HUES48 (cell line): ENCODE measurements around the gene GARS1.

Experiments used
- H3K27ac ChIP-seq: one replicate; pipeline ENCODE4 v1.7.0; 2013; ENCODE audit warnings: low read depth, low read length, inconsistent platforms
- H3K27me3 ChIP-seq: 2 replicates; pipeline ENCODE4 v1.6.1; 2013; ENCODE audit warnings: mild to moderate bottlenecking, low read length; ENCODE audit not compliant: control insufficient read depth, insufficient read depth
- H3K36me3 ChIP-seq: 2 replicates; pipeline ENCODE4 v1.6.1; 2013; ENCODE audit warnings: low read length; ENCODE audit not compliant: control insufficient read depth, insufficient read depth
- H3K4me1 ChIP-seq: 2 replicates; pipeline ENCODE4 v1.6.1; 2013; ENCODE audit warnings: mild to moderate bottlenecking, low read length; ENCODE audit not compliant: control insufficient read depth, insufficient read depth
- H3K4me3 ChIP-seq: 2 replicates; pipeline ENCODE4 v1.5.1; 2013; ENCODE audit warnings: mild to moderate bottlenecking, low read depth, low read length
- H3K9ac ChIP-seq: 2 replicates; pipeline ENCODE4 v1.6.1; 2013; ENCODE audit warnings: mild to moderate bottlenecking, low read depth, low read length, moderate library complexity
- H3K9me3 ChIP-seq: 2 replicates; pipeline ENCODE4 v1.6.1; 2013; ENCODE audit warnings: low read length; ENCODE audit not compliant: control insufficient read depth, insufficient read depth

GARS1 gene

GRCh38 chr7:30647589-30648364 is 53.1 kb downstream of the GARS1 start:
- H3K9ac ChIP-seq = no peak overlapping the region

DNA sequence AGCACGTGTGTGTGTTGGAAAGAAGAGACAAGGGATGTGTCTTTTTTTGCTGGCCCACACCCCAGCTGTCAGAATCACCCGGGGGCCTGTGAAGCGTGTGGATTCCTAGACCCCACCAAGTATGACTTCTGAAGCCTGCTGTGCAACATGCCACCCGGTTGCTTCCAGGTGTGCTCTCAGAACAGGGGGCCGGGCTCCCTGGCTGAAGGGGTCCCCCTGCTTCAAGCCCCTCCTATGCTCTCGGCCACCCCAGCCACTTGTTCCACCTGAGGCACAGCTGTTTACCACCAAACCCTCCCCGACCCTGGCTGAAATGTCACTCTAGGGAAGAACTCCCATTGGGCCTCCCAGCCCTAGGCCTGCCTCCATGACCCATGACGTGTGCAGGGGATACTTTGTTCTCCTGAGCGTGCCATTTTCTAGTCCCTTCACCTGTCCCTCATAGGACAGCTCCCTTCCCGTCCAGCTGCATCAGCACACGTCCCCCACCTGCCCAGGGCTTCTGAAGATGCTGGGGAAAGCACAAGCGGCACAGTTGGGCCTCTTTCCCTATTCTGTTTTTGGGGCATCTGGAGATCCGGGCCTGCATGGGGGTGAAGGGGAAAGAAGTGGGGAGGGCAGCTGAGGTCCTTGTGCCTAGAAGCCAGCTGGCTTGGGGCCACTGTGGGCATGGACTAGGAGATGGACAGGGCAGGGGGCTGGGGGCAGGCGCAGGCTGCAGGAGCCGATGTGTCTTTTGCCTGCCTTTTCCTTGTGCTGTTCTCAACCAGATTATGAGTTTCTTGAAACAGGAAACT is 54.3 kb downstream of the GARS1 start:
- Histone ChIP-seq H3K36me3 (peaks cover 8% of the 10 kb centered on the region; the same call in 1 of the 2 replicates), H3K27me3 (no peaks in the 10 kb centered on the region), H3K9ac (no peak overlapping the region), H3K9me3 (no peaks in the 10 kb centered on the region), H3K27ac (no peak overlapping the region), H3K4me1 (0 out of 2 replicates have a peak, but pooled peaks cover 3% of the 10 kb centered on the region), H3K4me3 (no peak overlapping the region)

More at GRCh38 chr7:30647589-30648364, 53.1 kb downstream of the GARS1 start:
- H3K27me3 ChIP-seq = no peaks in the 10 kb centered on the region
- peaks cover 12% of the 10 kb centered on the region for H3K4me1 ChIP-seq
- H3K4me3 ChIP-seq = no peak overlapping the region
- H3K27ac ChIP-seq = no peak overlapping the region
- no peaks in the 10 kb centered on the region for H3K9me3 ChIP-seq
- peaks cover 11% of the 10 kb centered on the region; the same call in 1 of the 2 replicates for H3K36me3 ChIP-seq

DNA sequence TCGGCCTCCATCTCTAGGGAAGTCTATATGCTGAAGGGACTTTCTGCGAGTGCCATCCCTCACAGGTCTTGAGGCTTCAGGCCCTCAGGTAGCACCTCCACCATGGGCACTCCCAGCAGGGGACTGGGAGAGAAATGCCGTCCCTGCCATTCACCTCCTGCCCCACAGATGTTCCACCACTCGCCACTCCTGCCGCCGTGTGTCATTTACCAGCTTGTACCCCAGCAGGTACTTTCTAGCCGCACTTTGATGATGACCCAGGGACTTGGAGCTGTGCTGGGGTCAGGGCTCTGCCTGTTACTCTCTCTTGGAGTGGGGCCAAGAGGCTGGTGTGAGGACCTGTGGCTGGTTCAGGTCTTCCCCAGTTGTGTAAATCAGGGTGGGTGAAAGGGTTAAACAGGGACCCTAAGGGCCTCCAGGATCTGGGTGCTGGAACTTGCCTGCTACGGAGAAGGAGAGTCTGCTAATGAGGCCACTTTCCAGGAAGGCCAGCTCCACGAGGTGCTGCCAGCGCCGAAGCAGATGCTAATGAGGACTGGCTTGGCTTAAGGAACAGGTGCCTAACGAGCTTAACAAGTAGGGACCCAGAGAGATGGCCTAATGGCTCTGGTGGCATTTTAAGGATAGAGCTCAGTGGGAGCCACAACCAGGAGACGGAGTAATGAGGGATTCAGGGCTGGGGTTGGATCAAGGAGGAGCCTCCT is 55.2 kb downstream of the GARS1 start:
- no peaks in the 10 kb centered on the region for H3K27me3 ChIP-seq
- no peak overlapping the region for H3K4me3 ChIP-seq
- H3K4me1 ChIP-seq = no peaks in the 10 kb centered on the region
- H3K9ac ChIP-seq = no peak overlapping the region
- peaks cover 8% of the 10 kb centered on the region; the same call in 1 of the 2 replicates for H3K36me3 ChIP-seq
- no peak overlapping the region for H3K27ac ChIP-seq
- no peaks in the 10 kb centered on the region for H3K9me3 ChIP-seq

DNA sequence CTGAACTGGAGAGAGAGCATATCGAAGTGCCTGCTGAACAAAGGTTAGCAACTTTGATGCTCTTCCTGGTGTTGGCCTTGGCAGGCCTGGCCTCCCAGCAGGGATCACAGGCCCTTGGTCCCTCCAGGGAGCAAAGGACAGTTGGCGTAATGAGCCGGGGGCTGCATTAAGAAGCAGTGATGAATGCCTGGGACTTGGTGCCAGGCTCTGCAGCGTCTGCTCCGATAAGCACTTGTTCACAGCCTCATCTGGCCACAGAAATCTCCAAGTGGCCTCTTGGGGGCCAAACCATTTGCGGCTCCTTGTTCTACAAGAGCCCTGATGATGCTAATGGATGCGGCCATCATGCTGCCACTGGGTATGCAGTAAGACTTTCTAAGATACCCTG is 55.7 kb downstream of the GARS1 start:
- Histone ChIP-seq H3K27ac (no peak overlapping the region), H3K9me3 (no peaks in the 10 kb centered on the region), H3K9ac (no peak overlapping the region), H3K36me3 (peaks cover 8% of the 10 kb centered on the region; the same call in 1 of the 2 replicates), H3K4me1 (no peaks in the 10 kb centered on the region), H3K27me3 (no peaks in the 10 kb centered on the region), H3K4me3 (no peak overlapping the region)

GRCh38 chr7:30652132-30652531 is 57.5 kb downstream of the GARS1 start:
- Histone ChIP-seq H3K4me1 (no peaks in the 10 kb centered on the region), H3K36me3 (no peaks in the 10 kb centered on the region), H3K27ac (no peak overlapping the region), H3K9me3 (no peaks in the 10 kb centered on the region), H3K4me3 (no peak overlapping the region), H3K9ac (no peak overlapping the region), H3K27me3 (no peaks in the 10 kb centered on the region)

- no peaks in the 10 kb centered on the region for H3K9me3 ChIP-seq
- no peaks in the 10 kb centered on the region for H3K4me1 ChIP-seq
- no peak overlapping the region for H3K27ac ChIP-seq
- H3K9ac ChIP-seq = no peak overlapping the region
- H3K27me3 ChIP-seq = no peaks in the 10 kb centered on the region
- no peak overlapping the region for H3K4me3 ChIP-seq
- no peaks in the 10 kb centered on the region for H3K36me3 ChIP-seq
Observed at GRCh38 chr7:30652698-30653641, 58.3 kb downstream of the GARS1 start.

- Histone ChIP-seq H3K27me3 (no peaks in the 10 kb centered on the region), H3K4me1 (no peaks in the 10 kb centered on the region), H3K9ac (no peak overlapping the region), H3K4me3 (no peak overlapping the region), H3K36me3 (no peaks in the 10 kb centered on the region), H3K27ac (no peak overlapping the region), H3K9me3 (no peaks in the 10 kb centered on the region)
Observed at GRCh38 chr7:30654296-30655090, 59.8 kb downstream of the GARS1 start.

GRCh38 chr7:30655096-30655970 is 60.7 kb downstream of the GARS1 start:
- Histone ChIP-seq H3K27me3 (no peaks in the 10 kb centered on the region), H3K9me3 (no peaks in the 10 kb centered on the region), H3K4me3 (no peak overlapping the region), H3K27ac (no peak overlapping the region), H3K36me3 (no peaks in the 10 kb centered on the region), H3K9ac (no peak overlapping the region), H3K4me1 (no peaks in the 10 kb centered on the region)
